HG03025 (cell line): ENCODE data around the gene SEMA7A.
A peak's percentile ranks its signal among the peaks of the same experiment; 100 is the strongest.
"Not testable (repeated sequence)": the region's sequence is repeated elsewhere in the genome, so short reads cannot be mapped to it uniquely, and the experiment has no call there.

Experiments used
- ATAC-seq: cut with Tn5 transposase; IDR thresholded peaks from one replicate; pipeline ENCODE4 v1.9.1; 2021; ENCODE audit warnings: mild to moderate bottlenecking, moderate library complexity; ENCODE audit not compliant: unreplicated experiment, low FRiP score

The SEMA7A gene

GRCh38 chr15:74433592-74434262, at the start of gene SEMA7A:
SEMA7A (minus strand) TSS chr15:74433958; CDS start chr15:74433918, 40 bp downstream.
- ATAC-seq: peak; percentile 56

GRCh38 chr15:74482661-74483060, 48.9 kb upstream of the SEMA7A start:
- ATAC-seq: no peak

GRCh38 chr15:74480364-74480763, 46.6 kb upstream of the SEMA7A start:
- not testable (repeated sequence) for ATAC-seq

GRCh38 chr15:74471621-74472020, 37.9 kb upstream of the SEMA7A start:
- ATAC-seq: not testable (repeated sequence)

- ATAC-seq: no peak
These were observed 37.1 kb upstream of the SEMA7A start for GRCh38 chr15:74470631-74471395.

- ATAC-seq: no peak
These were observed 34.7 kb upstream of the SEMA7A start for GRCh38 chr15:74468341-74469032.

- ATAC-seq: no peak
These were observed 32.8 kb upstream of the SEMA7A start for GRCh38 chr15:74466570-74466969.

GRCh38 chr15:74464897-74465296, 31.1 kb upstream of the SEMA7A start:
- no peak for ATAC-seq

- ATAC-seq: no peak
These were observed 30.5 kb upstream of the SEMA7A start for GRCh38 chr15:74464216-74464615.

- ATAC-seq: no peak
These were observed 29.9 kb upstream of the SEMA7A start for GRCh38 chr15:74463634-74464033.

- no peak for ATAC-seq
These were observed 28.2 kb upstream of the SEMA7A start for GRCh38 chr15:74461847-74462511.

GRCh38 chr15:74460871-74461846, 27.4 kb upstream of the SEMA7A start, which contains the start of gene UBL7:
UBL7 (minus strand) TSS chr15:74461160; CDS start chr15:74458867, 2,293 bp downstream.
- peak; percentile 79 for ATAC-seq

GRCh38 chr15:74460298-74460697, 26.5 kb upstream of the SEMA7A start:
- no peak for ATAC-seq

- ATAC-seq: not testable (repeated sequence)
These were observed 26.0 kb upstream of the SEMA7A start for GRCh38 chr15:74459798-74460197.

- ATAC-seq: no peak
These were observed 24.7 kb upstream of the SEMA7A start for GRCh38 chr15:74458473-74458872.

- not testable (repeated sequence) for ATAC-seq
These were observed 23.3 kb upstream of the SEMA7A start for GRCh38 chr15:74457036-74457435.

- no peak for ATAC-seq
These were observed 21.2 kb upstream of the SEMA7A start for GRCh38 chr15:74454764-74455500.

- no peak for ATAC-seq
These were observed 20.4 kb upstream of the SEMA7A start for GRCh38 chr15:74453925-74454763.
